ENCODE measurements around the gene IGIP. TPM values are rescaled to one million over a fixed set of nuclear protein-coding genes. Genes with fewer than 3 reads are reported as not detected.
A peak's percentile ranks its signal among the peaks of the same experiment; 100 is the strongest.

IGIP gene
- total and polyA plus RNA-seq, 9 donors = 6.8 to 17.3 (median 12.9) TPM

DNA sequence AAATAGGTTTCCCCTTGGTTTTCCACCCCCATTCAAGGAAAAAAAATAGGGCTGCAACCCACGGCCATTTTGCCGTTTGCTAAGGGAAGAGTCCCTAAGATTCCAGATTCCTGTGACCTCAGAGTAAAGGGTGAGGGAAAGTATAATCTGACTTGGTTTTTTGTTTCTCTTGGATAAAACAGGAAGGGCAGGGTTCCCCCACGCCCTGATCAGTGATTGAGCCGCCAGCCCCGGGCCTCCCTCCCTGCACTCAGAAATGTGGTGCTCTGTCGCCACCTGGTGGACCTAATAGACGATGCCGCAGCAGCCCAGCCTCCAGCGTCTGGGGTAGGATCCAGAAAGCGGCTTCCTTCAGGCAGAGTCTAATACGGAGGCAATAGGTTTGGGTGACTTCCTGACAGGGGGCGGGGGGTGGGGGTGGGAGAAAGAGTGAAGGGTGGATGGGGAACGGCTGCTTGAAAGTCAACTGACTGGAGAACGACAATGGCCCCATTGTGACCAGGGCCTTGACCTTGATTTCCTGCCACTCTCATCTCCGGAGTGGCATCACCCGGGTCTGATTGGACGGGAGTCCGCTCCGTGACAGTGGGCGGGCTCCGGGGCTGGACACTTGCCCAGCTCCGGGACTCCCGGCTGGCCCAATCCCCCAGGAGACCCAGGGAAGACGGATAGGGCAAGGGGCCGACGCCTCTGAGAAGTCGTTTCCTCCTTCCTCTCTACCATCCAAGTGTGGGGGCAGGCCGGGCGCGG, 31.5 kb downstream of the IGIP start:
- H3K27ac ChIP-seq = no peak overlapping the region
- no peak for TF ChIP-seq POLR2A (IDR thresholded peaks at IDR 0.05)
- peak; percentile 83 to 89 (median 89) for TF ChIP-seq CTCF (IDR thresholded peaks at IDR 0.05)
- no peaks in the 10 kb centered on the region for H3K27me3 ChIP-seq
- H3K4me3 ChIP-seq = peak overlapping the region; percentile 14
- H3K9me3 ChIP-seq = no peaks in the 10 kb centered on the region
- intact Hi-C loops (cut with DNase I) = loop anchor here (2.0 to 10.0 kb wide), 3 partner anchors 84 to 372 kb away; no protein-coding TSS in a partner anchor
- peak; percentile 79 to 92 (median 91) for DNase-seq
- WGBS, 3 donors = 2 to 4% (median 2%) methylated on average over 30 of the region's 30 CpGs
- no peaks in the 10 kb centered on the region for H3K4me1 ChIP-seq (ENCODE audit: insufficient read depth)
- H3K36me3 ChIP-seq = no peaks in the 10 kb centered on the region

DNA sequence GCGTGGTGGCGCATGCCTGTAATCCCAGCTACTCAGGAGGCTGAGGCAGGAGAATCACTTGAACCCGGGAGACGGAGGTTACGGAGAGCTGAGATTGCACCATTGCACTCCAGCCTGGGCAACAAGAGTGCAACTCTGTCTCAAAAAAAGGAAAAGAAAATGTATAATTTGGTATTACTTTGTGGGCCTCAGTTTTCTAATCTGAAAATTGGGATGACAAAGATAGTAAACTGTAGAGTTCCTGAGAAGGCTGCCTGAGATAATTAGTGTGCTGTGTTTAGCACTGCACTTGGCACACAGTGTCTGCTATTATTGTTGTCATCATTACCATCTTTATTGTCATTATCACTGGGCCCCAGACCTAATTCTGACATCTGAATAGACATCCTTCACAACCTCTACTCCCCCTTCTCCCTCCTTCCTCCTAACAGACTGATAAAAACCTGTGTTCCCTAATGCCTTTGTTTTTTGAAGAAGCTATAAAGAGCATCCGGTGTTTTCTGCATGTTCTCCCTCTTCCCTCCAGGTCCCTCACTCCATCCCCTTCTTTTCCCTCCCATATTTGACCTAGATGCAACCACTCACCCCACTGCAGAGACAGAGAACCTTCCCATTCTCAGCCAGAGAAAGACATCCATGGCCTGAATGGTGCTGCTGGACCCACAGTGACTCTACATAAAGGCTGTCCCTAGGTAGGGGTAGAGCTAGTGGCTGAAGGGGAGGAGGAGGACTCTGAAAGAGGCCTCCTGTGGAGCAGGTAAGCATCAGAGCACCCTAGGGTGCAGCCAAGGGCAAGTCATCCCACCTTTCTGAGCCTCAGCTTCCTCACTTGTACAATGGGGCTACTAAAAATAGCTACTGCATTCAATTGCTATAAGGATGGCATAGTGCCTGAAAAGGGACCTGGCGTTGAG, 33.5 kb downstream of the IGIP start:
- WGBS, 3 donors = 73 to 78% (median 77%) methylated on average over 7 of the region's 7 CpGs

DNA sequence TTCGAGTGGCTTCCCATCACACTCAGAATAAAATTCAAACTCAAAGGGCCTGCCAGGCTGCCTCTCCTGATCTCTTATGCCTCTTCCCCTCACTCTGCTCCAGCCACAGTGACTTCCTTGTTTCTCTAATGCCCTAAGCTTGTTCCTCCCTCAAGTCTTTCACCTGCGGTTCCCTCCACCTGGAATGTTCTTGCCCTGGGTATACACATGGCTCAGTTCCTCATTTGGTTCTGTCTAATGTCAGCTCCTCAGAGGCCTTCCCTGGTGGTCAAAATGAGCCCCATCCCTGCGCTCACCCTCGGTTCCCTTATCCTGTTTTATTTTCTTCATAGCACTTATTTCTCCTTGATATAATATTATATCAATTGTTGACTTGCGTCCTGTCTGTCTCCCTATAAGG, 36.5 kb downstream of the IGIP start:
- Histone ChIP-seq H3K27me3 (no peaks in the 10 kb centered on the region), H3K36me3 (no peaks in the 10 kb centered on the region), H3K4me3 (no peak overlapping the region), H3K9me3 (no peaks in the 10 kb centered on the region), H3K27ac (no peak overlapping the region), H3K4me1 (ENCODE audit: insufficient read depth) (no peaks in the 10 kb centered on the region)
- 91 to 93% (median 92%) methylated on average over 5 of the region's 5 CpGs for WGBS, 3 donors
- TF ChIP-seq POLR2A (IDR thresholded peaks at IDR 0.05) (no peak), CTCF (IDR thresholded peaks at IDR 0.05) (no peak), EP300 (IDR thresholded peaks at IDR 0.05) (no peak)
- no peak for DNase-seq
- intact Hi-C loops (cut with DNase I) = no loop called here

More for the DNA sequence above, 33.5 kb downstream of the IGIP start:
- TF ChIP-seq EP300 (IDR thresholded peaks at IDR 0.05) (no peak), POLR2A (IDR thresholded peaks at IDR 0.05) (no peak), CTCF (IDR thresholded peaks at IDR 0.05) (no peak)
- Histone ChIP-seq H3K4me1 (ENCODE audit: insufficient read depth) (no peaks in the 10 kb centered on the region), H3K27me3 (no peaks in the 10 kb centered on the region), H3K36me3 (no peaks in the 10 kb centered on the region), H3K4me3 (no peak overlapping the region), H3K27ac (no peak overlapping the region), H3K9me3 (no peaks in the 10 kb centered on the region)
- no peak for DNase-seq
- intact Hi-C loops (cut with DNase I) = loop anchor here (5.0 to 10.0 kb wide), 2 partner anchors 372 to 374 kb away; no protein-coding TSS in a partner anchor

GRCh38 chr5:140162781-140163180, 37.0 kb downstream of the IGIP start:
- TF ChIP-seq CTCF (IDR thresholded peaks at IDR 0.05) (no peak), POLR2A (IDR thresholded peaks at IDR 0.05) (no peak), EP300 (IDR thresholded peaks at IDR 0.05) (no peak)
- 68 to 78% (median 73%) methylated on average over 5 of the region's 5 CpGs for WGBS, 3 donors
- H3K27ac ChIP-seq = no peak overlapping the region
- H3K27me3 ChIP-seq = no peaks in the 10 kb centered on the region
- H3K4me1 ChIP-seq (ENCODE audit: insufficient read depth) = no peaks in the 10 kb centered on the region
- intact Hi-C loops (cut with DNase I) = no loop called here
- no peak overlapping the region for H3K4me3 ChIP-seq
- no peak for DNase-seq
- H3K9me3 ChIP-seq = no peaks in the 10 kb centered on the region
- H3K36me3 ChIP-seq = no peaks in the 10 kb centered on the region
